Calu3 (cell line): ENCODE data around the gene CDYL2. TPM values are rescaled to one million over a fixed set of nuclear protein-coding genes. Genes with fewer than 3 reads are reported as not detected.

Experiments
- BruUV-seq: library from RNA; stranded (reverse); fragments of 400-500 nt; replicated peaks from 2 replicates; lab custom pipeline; 2021; lab: Mats Ljungman, UMichigan
- CTCF ChIA-PET: fragments of 300-600 bp; sonication (Branson Sonifier 250); formaldehyde crosslinking; loops from one replicate; lab custom pipeline; 2022; ENCODE audit warnings: antibody characterized with exemption; lab: Charles Lee
- DNase-seq: peaks from one replicate; pipeline ENCODE4 v3.0.0; 2022
- H3K27ac Mint-ChIP-seq: one replicate; pipeline ENCODE4 v1.8.0; 2022; ENCODE audit warnings: mixed read lengths; ENCODE audit not compliant: unreplicated experiment
- H3K27me3 Mint-ChIP-seq: one replicate; pipeline ENCODE4 v1.8.0; 2022; ENCODE audit warnings: mixed read lengths; ENCODE audit not compliant: unreplicated experiment
- H3K36me3 Mint-ChIP-seq: one replicate; pipeline ENCODE4 v1.8.0; 2022; ENCODE audit warnings: mild to moderate bottlenecking, moderate library complexity, mixed read lengths; ENCODE audit not compliant: insufficient read depth, unreplicated experiment
- H3K4me1 Mint-ChIP-seq: one replicate; pipeline ENCODE4 v1.8.0; 2022; ENCODE audit warnings: mild to moderate bottlenecking, low read depth, mixed read lengths; ENCODE audit not compliant: unreplicated experiment
- H3K4me3 Mint-ChIP-seq: one replicate; pipeline ENCODE4 v1.8.0; 2022; ENCODE audit warnings: mild to moderate bottlenecking, low read depth, moderate library complexity, mixed read lengths; ENCODE audit not compliant: unreplicated experiment
- H3K9me3 Mint-ChIP-seq: one replicate; pipeline ENCODE4 v1.8.0; 2022; ENCODE audit warnings: low read depth, mixed read lengths; ENCODE audit not compliant: unreplicated experiment
- CTCF ChIP-seq: fragments of 200-600 bp; IDR thresholded peaks from one replicate; pipeline ENCODE4 v1.8.0; 2022; ENCODE audit warnings: antibody characterized with exemption; ENCODE audit not compliant: unreplicated experiment
- intact Hi-C: fragments of 100-400 bp; cut with micrococcal nuclease; formaldehyde crosslinking; loops from one replicate; pipeline ENCODE4 v1.10.0; 2022; ENCODE audit not compliant: unreplicated experiment
- total RNA-seq: library from RNA; stranded (reverse); gene quantifications from 2 replicates; pipeline ENCODE4 v1.2.3, GENCODE V29; 2022

Gene CDYL2
- total RNA-seq, 1 experiment from 2014 or later = 1.0 TPM

- Mint-ChIP-seq H3K27me3 (peaks cover 68% of the 10 kb centered on the region), H3K4me3 (no peak overlapping the region), H3K36me3 (peaks cover 9% of the 10 kb centered on the region), H3K9me3 (peaks cover 2% of the 10 kb centered on the region), H3K4me1 (peaks cover 7% of the 10 kb centered on the region), H3K27ac (no peak overlapping the region)
- intact Hi-C loops = no loop called here
- no TSS peak for BruUV-seq
- CTCF ChIA-PET = no interaction called here
- TF ChIP-seq CTCF = no peak
- no peak for DNase-seq
Measured at GRCh38 chr16:80802138-80802537, 2.3 kb downstream of the CDYL2 start.

GRCh38 chr16:80794071-80794470, 10.3 kb downstream of the CDYL2 start:
- peaks cover 57% of the 10 kb centered on the region for H3K27me3 Mint-ChIP-seq
- CTCF ChIA-PET = no interaction called here
- peaks cover 2% of the 10 kb centered on the region for H3K9me3 Mint-ChIP-seq
- no TSS peak for BruUV-seq
- TF ChIP-seq CTCF = no peak
- no peak overlapping the region for H3K4me3 Mint-ChIP-seq
- no peak overlapping the region for H3K27ac Mint-ChIP-seq
- H3K4me1 Mint-ChIP-seq = no peaks in the 10 kb centered on the region
- intact Hi-C loops = no loop called here
- H3K36me3 Mint-ChIP-seq = no peaks in the 10 kb centered on the region
- no peak for DNase-seq

GRCh38 chr16:80792031-80792430, 12.4 kb downstream of the CDYL2 start:
- no TSS peak for BruUV-seq
- H3K27ac Mint-ChIP-seq = no peak overlapping the region
- H3K27me3 Mint-ChIP-seq = peaks cover 44% of the 10 kb centered on the region
- intact Hi-C loops = no loop called here
- H3K4me3 Mint-ChIP-seq = no peak overlapping the region
- no peaks in the 10 kb centered on the region for H3K4me1 Mint-ChIP-seq
- H3K36me3 Mint-ChIP-seq = no peaks in the 10 kb centered on the region
- no peak for TF ChIP-seq CTCF
- DNase-seq = no peak
- CTCF ChIA-PET = no interaction called here
- H3K9me3 Mint-ChIP-seq = peaks cover 2% of the 10 kb centered on the region

GRCh38 chr16:80791411-80791810, 13.0 kb downstream of the CDYL2 start:
- no TSS peak for BruUV-seq
- DNase-seq = no peak
- H3K27me3 Mint-ChIP-seq = peaks cover 38% of the 10 kb centered on the region
- no peak overlapping the region for H3K4me3 Mint-ChIP-seq
- H3K4me1 Mint-ChIP-seq = no peaks in the 10 kb centered on the region
- H3K27ac Mint-ChIP-seq = no peak overlapping the region
- no peaks in the 10 kb centered on the region for H3K36me3 Mint-ChIP-seq
- intact Hi-C loops = no loop called here
- no peaks in the 10 kb centered on the region for H3K9me3 Mint-ChIP-seq
- CTCF ChIA-PET = no interaction called here
- no peak for TF ChIP-seq CTCF

GRCh38 chr16:80790751-80791150, 13.6 kb downstream of the CDYL2 start:
- Mint-ChIP-seq H3K4me1 (no peaks in the 10 kb centered on the region), H3K27me3 (peaks cover 33% of the 10 kb centered on the region), H3K27ac (no peak overlapping the region), H3K36me3 (no peaks in the 10 kb centered on the region), H3K9me3 (no peaks in the 10 kb centered on the region), H3K4me3 (no peak overlapping the region)
- TF ChIP-seq CTCF = no peak
- BruUV-seq = no TSS peak
- CTCF ChIA-PET = no interaction called here
- intact Hi-C loops = no loop called here
- no peak for DNase-seq
